Thoracic aorta (tissue), 2 donors: ENCODE measurements around the gene NAALADL1. TPM values are rescaled to one million over a fixed set of nuclear protein-coding genes. Genes with fewer than 3 reads are reported as not detected.

Source experiments
- ATAC-seq: fragments of 150-250 bp; one replicate; pipeline ENCODE4 v1.8.0; 2017; ENCODE audit warnings: low read depth; ENCODE audit not compliant: insufficient number of reproducible peaks, low FRiP score
- DNase-seq: peaks from one replicate; pipeline ENCODE4 v3.0.0-alpha.2; 2020; ENCODE audit warnings: low spot score
- H3K27ac ChIP-seq, 2 donors: fragments of 200-600 bp; sonication (generic); 1 replicate in 1 of 2; 2 replicates in 1 of 2; pipeline ENCODE4 v1.5.1; 2016; ENCODE audit warnings: mild to moderate bottlenecking in 2 of 2, moderate library complexity in 2 of 2
- H3K27me3 ChIP-seq: fragments of 200-600 bp; sonication (generic); replicated peaks from 2 replicates; pipeline ENCODE4 v1.6.0; 2016; ENCODE audit warnings: mild to moderate bottlenecking; ENCODE audit not compliant: insufficient read depth
- H3K36me3 ChIP-seq: fragments of 200-600 bp; sonication (generic); one replicate; pipeline ENCODE4 v1.5.1; 2016
- H3K4me1 ChIP-seq, 2 donors: fragments of 200-600 bp; sonication (generic); 1 replicate in 1 of 2; 2 replicates in 1 of 2; pipeline versions ENCODE4 v1.5.1 to v1.6.0; 2016; ENCODE audit warnings: low read depth in 2 of 2, mild to moderate bottlenecking in 1 of 2; ENCODE audit not compliant: control insufficient read depth in 1 of 2
- H3K4me3 ChIP-seq: fragments of 200-600 bp; sonication (generic); 2 replicates; pipeline ENCODE4 v1.5.1; 2016; ENCODE audit warnings: mild to moderate bottlenecking
- H3K9me3 ChIP-seq: fragments of 200-600 bp; sonication (generic); 2 replicates; pipeline ENCODE4 v1.5.1; 2016
- CTCF ChIP-seq: fragments of 200-600 bp; sonication (generic); IDR thresholded peaks from one replicate; pipeline ENCODE4 v1.5.1; 2019; ENCODE audit warnings: antibody characterized with exemption
- total RNA-seq, 2 donors: library from RNA; depleted of rRNA; stranded (reverse); fragments of >200 nt; gene quantifications; one replicate each; pipeline versions ENCODE4 v1.1.0 to v1.2.3, GENCODE V29; 2016

Gene NAALADL1
- total RNA-seq, 2 donors from 2014 or later, result 25.8 to 47.1 TPM

- Histone ChIP-seq H3K4me1 (peaks cover 5 to 13% of the 10 kb centered on the region in 2 donors), H3K9me3 (no peaks in the 10 kb centered on the region), H3K4me3 (peak within 1 kb of the TSS; percentile 68)
Measured at GRCh38 chr11:64996710-64997380, 61.5 kb downstream of the NAALADL1 start, which contains the start of gene BATF2. TSS of gene BATF2 (minus strand) at chr11:64996971. CDS start at chr11:64996914, 57 bp downstream.

GRCh38 chr11:64996327-64996709 lies 62.0 kb downstream of the NAALADL1 start:
- no peaks in the 10 kb centered on the region for H3K36me3 ChIP-seq
- TF ChIP-seq CTCF, result no peak
- no peak for DNase-seq
- no peaks in the 10 kb centered on the region for H3K9me3 ChIP-seq
- peak; percentile 29 for ATAC-seq
- H3K4me1 ChIP-seq, result peaks cover 5 to 13% of the 10 kb centered on the region in 2 donors
- peak overlapping the region; percentile 68 for H3K4me3 ChIP-seq
- H3K27me3 ChIP-seq, result no peaks in the 10 kb centered on the region
- H3K27ac ChIP-seq, result peak overlapping the region; percentile 55

More at GRCh38 chr11:64996710-64997380, 61.5 kb downstream of the NAALADL1 start, which contains the start of gene BATF2:
- Histone ChIP-seq H3K27me3 (no peaks in the 10 kb centered on the region), H3K36me3 (no peaks in the 10 kb centered on the region), H3K27ac (peak within 1 kb of the TSS; percentile 55)
- peak; percentile 48 for TF ChIP-seq CTCF
- ATAC-seq (peak; percentile 83), DNase-seq (peak; percentile 29)

Other genes with a start within 250 kb of the NAALADL1 start
- gene MEN1, start 248.0 kb downstream of the NAALADL1 start, total RNA-seq, result 10 to 100 TPM; 11.6 to 16.0 TPM
- gene CDC42BPG, start 213.9 kb downstream of the NAALADL1 start, total RNA-seq, result 1 to 10 TPM in 1 of 2 donors, under 1 TPM in 1; 0.68 to 1.2 TPM
- 100 to 1,000 TPM in 1 of 2 donors, 10 to 100 TPM in 1; 67.4 to 140 TPM for gene EHD1, start 179.9 kb downstream of the NAALADL1 start, total RNA-seq
- gene ATG2A, start 141.3 kb downstream of the NAALADL1 start, total RNA-seq, result 10 to 100 TPM; 18.5 to 35.2 TPM
- 10 to 100 TPM; 21.0 to 38.2 TPM for gene PPP2R5B, start 133.9 kb downstream of the NAALADL1 start, total RNA-seq
- not detected for gene GPHA2, start 122.7 kb downstream of the NAALADL1 start, total RNA-seq
- gene MAJIN, start 86.4 kb downstream of the NAALADL1 start, total RNA-seq, result not detected
- 1 to 10 TPM in 1 of 2 donors, under 1 TPM in 1; 0.92 to 2.6 TPM for gene BATF2, start 61.6 kb downstream of the NAALADL1 start, total RNA-seq
- gene ARL2, start 44.4 kb downstream of the NAALADL1 start, total RNA-seq, result 100 to 1,000 TPM in 1 of 2 donors, 10 to 100 TPM in 1; 85.5 to 197 TPM
- gene SNX15, start 31.1 kb downstream of the NAALADL1 start, total RNA-seq, result 10 to 100 TPM; 20.7 to 22.7 TPM
- 10 to 100 TPM in 1 of 2 donors, 1 to 10 TPM in 1; 4.7 to 18.0 TPM for gene SAC3D1, start 17.3 kb downstream of the NAALADL1 start, total RNA-seq
- gene CDCA5, start 25.5 kb upstream of the NAALADL1 start, total RNA-seq, result 1 to 10 TPM in 1 of 2 donors, under 1 TPM in 1; 0.54 to 5.3 TPM
- gene ZFPL1, start 25.7 kb upstream of the NAALADL1 start, total RNA-seq, result 10 to 100 TPM; 36.0 to 51.2 TPM
- 100 to 1,000 TPM; 333 to 498 TPM for gene VPS51, start 37.7 kb upstream of the NAALADL1 start, total RNA-seq
- 10 to 100 TPM in 1 of 2 donors, 1 to 10 TPM in 1; 2.5 to 49.0 TPM for gene TM7SF2, start 53.3 kb upstream of the NAALADL1 start, total RNA-seq
- gene ZNHIT2, start 59.1 kb upstream of the NAALADL1 start, total RNA-seq, result 10 to 100 TPM; 10.0 to 13.8 TPM
- 100 to 1,000 TPM; 365 to 553 TPM for gene FAU, start 63.6 kb upstream of the NAALADL1 start, total RNA-seq
- gene MRPL49, start 63.8 kb upstream of the NAALADL1 start, total RNA-seq, result 10 to 100 TPM; 44.6 to 61.1 TPM
- 10 to 100 TPM; 73.1 to 78.0 TPM for gene SYVN1, start 76.0 kb upstream of the NAALADL1 start, total RNA-seq
- not detected for gene SPDYC, start 111.7 kb upstream of the NAALADL1 start, total RNA-seq
- 100 to 1,000 TPM; 168 to 203 TPM for gene CAPN1, start 123.4 kb upstream of the NAALADL1 start, total RNA-seq
- gene POLA2, start 203.4 kb upstream of the NAALADL1 start, total RNA-seq, result 10 to 100 TPM in 1 of 2 donors, 1 to 10 TPM in 1; 5.6 to 13.5 TPM